T47D (cell line): ENCODE data around the gene CEBPA.
A peak's percentile ranks its signal among the peaks of the same experiment; 100 is the strongest.
"Not testable (repeated sequence)": the region's sequence is repeated elsewhere in the genome, so short reads cannot be mapped to it uniquely, and the experiment has no call there.

Experiments used
- DNase-seq, 2 experiments: peaks; one replicate each; pipeline versions ENCODE4 v3.0.0 to v3.0.0-alpha.2; 2011 to 2012; ENCODE audit warnings: low read depth in 1 of 2, low spot score in 1 of 2
- JUND ChIP-seq: IDR thresholded peaks from 2 replicates; pipeline ENCODE4 v1.6.1; 2012; ENCODE audit warnings: low read depth
- in situ Hi-C: cut with HindIII; loops from 2 replicates; pipeline ENCODE4 v1.10.0; 2016; ENCODE audit warnings: low sequenced_read_pairs, low pct_unique_long_range_greater_than_20kb

Gene CEBPA

GRCh38 chr19:33302974-33303790 is 848 bp upstream of the CEBPA start:
- DNase-seq, result peak; percentile 42 to 75
- in situ Hi-C loops, result no loop called here
- TF ChIP-seq JUND, result no peak

GRCh38 chr19:33301900-33302174 is 497 bp downstream of the CEBPA start:
- DNase-seq, result no peak
- no peak for TF ChIP-seq JUND
- in situ Hi-C loops, result no loop called here

GRCh38 chr19:33301144-33301899 is 1.0 kb downstream of the CEBPA start:
- no peak for TF ChIP-seq JUND

GRCh38 chr19:33300894-33301143 is 1.5 kb downstream of the CEBPA start:
- in situ Hi-C loops, result no loop called here
- no peak for DNase-seq
- TF ChIP-seq JUND, result no peak

More at GRCh38 chr19:33301144-33301899, 1.0 kb downstream of the CEBPA start:
- DNase-seq, result peak in 1 of 2 experiments; percentile 48
- in situ Hi-C loops, result no loop called here

GRCh38 chr19:33300009-33300893 is 2.1 kb downstream of the CEBPA start:
- in situ Hi-C loops, result no loop called here
- DNase-seq, result no peak

GRCh38 chr19:33299051-33299688 is 3.2 kb downstream of the CEBPA start:
- DNase-seq, result no peak
- in situ Hi-C loops, result no loop called here
- no peak for TF ChIP-seq JUND

More at GRCh38 chr19:33300009-33300893, 2.1 kb downstream of the CEBPA start:
- TF ChIP-seq JUND, result no peak

GRCh38 chr19:33298146-33298911 is 4.0 kb downstream of the CEBPA start:
- TF ChIP-seq JUND, result no peak
- in situ Hi-C loops, result no loop called here

GRCh38 chr19:33297401-33298145 is 4.8 kb downstream of the CEBPA start:
- no peak for TF ChIP-seq JUND
- DNase-seq, result no peak
- in situ Hi-C loops, result no loop called here

More at GRCh38 chr19:33298146-33298911, 4.0 kb downstream of the CEBPA start:
- DNase-seq, result peak; percentile 46 to 83

GRCh38 chr19:33296488-33296971 is 5.8 kb downstream of the CEBPA start:
- DNase-seq, result no peak
- in situ Hi-C loops, result no loop called here
- no peak for TF ChIP-seq JUND

GRCh38 chr19:33295621-33296487 is 6.5 kb downstream of the CEBPA start:
- in situ Hi-C loops, result no loop called here
- DNase-seq, result no peak
- TF ChIP-seq JUND, result no peak

GRCh38 chr19:33295046-33295445 is 7.3 kb downstream of the CEBPA start:
- in situ Hi-C loops, DNase-seq: not testable (repeated sequence)
